Measurements from ENCODE around the gene CYLD.

Gene CYLD

GRCh38 chr16:50789757-50790156 lies 47.9 kb downstream of the CYLD start:
- H3K18ac ChIP-seq (ENCODE audit: low read depth in 1 of 2, low read length in 2 of 2) = no peak overlapping the region
- no peak overlapping the region for H2AFZ ChIP-seq (ENCODE audit: low read depth, low read length)
- H3K14ac ChIP-seq (ENCODE audit: low read length in 2 of 2) = no peak overlapping the region
- H3K4me3 ChIP-seq (ENCODE audit: insufficient read depth in 1 of 2, low read depth in 1 of 2, low read length in 2 of 2) = no peak overlapping the region
- no peak overlapping the region for H2BK5ac ChIP-seq (ENCODE audit: low read depth, low read length, poor library complexity, severe bottlenecking)
- no peak overlapping the region for H3K27ac ChIP-seq (ENCODE audit: low read length, poor library complexity, severe bottlenecking)
- H2BK12ac ChIP-seq (ENCODE audit: low read length in 2 of 2) = no peak overlapping the region
- H3K23ac ChIP-seq (ENCODE audit: low read length in 2 of 2) = no peak overlapping the region
- H3K36me3 ChIP-seq (ENCODE audit: control insufficient read depth in 1 of 2, insufficient read depth in 2 of 2, low read depth in 1 of 2, low read length in 2 of 2) = peaks cover 5 to 96% of the 10 kb centered on the region in 2 experiments
- H2BK120ac ChIP-seq (ENCODE audit: low read depth, low read length) = no peak overlapping the region
- no peak overlapping the region for H2BK15ac ChIP-seq (ENCODE audit: low read depth, poor library complexity, severe bottlenecking)
- no peak for DNase-seq
- H4K91ac ChIP-seq (ENCODE audit: low read length) = no peak overlapping the region
- no peak overlapping the region for H3K4ac ChIP-seq (ENCODE audit: low read depth in 1 of 2, low read length in 2 of 2)
- no peaks in the 10 kb centered on the region for H3K27me3 ChIP-seq (ENCODE audit: control insufficient read depth in 1 of 2, insufficient read depth in 1 of 2, low read length in 2 of 2)
- H3K4me2 ChIP-seq (ENCODE audit: low read length, poor library complexity, severe bottlenecking) = no peak overlapping the region
- no peaks in the 10 kb centered on the region for H3K79me1 ChIP-seq (replicated peaks; ENCODE audit: low read length, poor library complexity, severe bottlenecking)
- no peak overlapping the region for H4K8ac ChIP-seq (ENCODE audit: low read length)
- no peak overlapping the region for H3K9ac ChIP-seq (ENCODE audit: low read length)
- no peak overlapping the region for H2AK5ac ChIP-seq (ENCODE audit: low read length, severe bottlenecking)
- H3K4me1 ChIP-seq (ENCODE audit: control insufficient read depth, insufficient read depth, low read depth, low read length) = no peaks in the 10 kb centered on the region
- H3K9me3 ChIP-seq (ENCODE audit: control insufficient read depth, low read length) = peaks cover 13% of the 10 kb centered on the region

- Histone ChIP-seq H2BK15ac (ENCODE audit: low read depth, poor library complexity, severe bottlenecking) (no peak overlapping the region), H4K91ac (ENCODE audit: low read length) (no peak overlapping the region), H4K8ac (ENCODE audit: low read length) (no peak overlapping the region), H2AK5ac (ENCODE audit: low read length, severe bottlenecking) (no peak overlapping the region), H3K27ac (ENCODE audit: low read length, poor library complexity, severe bottlenecking) (no peak overlapping the region), H3K79me1 (replicated peaks; ENCODE audit: low read length, poor library complexity, severe bottlenecking) (no peaks in the 10 kb centered on the region), H3K18ac (ENCODE audit: low read depth in 1 of 2, low read length in 2 of 2) (no peak overlapping the region), H2BK120ac (ENCODE audit: low read depth, low read length) (no peak overlapping the region), H3K4me1 (ENCODE audit: control insufficient read depth, insufficient read depth, low read depth, low read length) (no peaks in the 10 kb centered on the region), H3K14ac (ENCODE audit: low read length in 2 of 2) (no peak overlapping the region), H2AFZ (ENCODE audit: low read depth, low read length) (no peak overlapping the region), H3K4me2 (ENCODE audit: low read length, poor library complexity, severe bottlenecking) (no peak overlapping the region), H3K9ac (ENCODE audit: low read length) (no peak overlapping the region), H3K23ac (ENCODE audit: low read length in 2 of 2) (no peak overlapping the region), H2BK12ac (ENCODE audit: low read length in 2 of 2) (no peak overlapping the region), H3K27me3 (ENCODE audit: control insufficient read depth in 1 of 2, insufficient read depth in 1 of 2, low read length in 2 of 2) (no peaks in the 10 kb centered on the region), H2BK5ac (ENCODE audit: low read depth, low read length, poor library complexity, severe bottlenecking) (no peak overlapping the region), H3K4me3 (ENCODE audit: insufficient read depth in 1 of 2, low read depth in 1 of 2, low read length in 2 of 2) (no peak overlapping the region), H3K9me3 (ENCODE audit: control insufficient read depth, low read length) (peaks cover 13% of the 10 kb centered on the region), H3K4ac (ENCODE audit: low read depth in 1 of 2, low read length in 2 of 2) (no peak overlapping the region), H3K36me3 (ENCODE audit: control insufficient read depth in 1 of 2, insufficient read depth in 2 of 2, low read depth in 1 of 2, low read length in 2 of 2) (peaks cover 8 to 98% of the 10 kb centered on the region in 2 experiments)
- no peak for DNase-seq
- 93% methylated on average over 2 of the region's 2 CpGs for WGBS
Observed at GRCh38 chr16:50791522-50791921, 49.6 kb downstream of the CYLD start.

- H2BK5ac ChIP-seq (ENCODE audit: low read depth, low read length, poor library complexity, severe bottlenecking) = no peak overlapping the region
- H3K4me3 ChIP-seq (ENCODE audit: insufficient read depth in 1 of 2, low read depth in 1 of 2, low read length in 2 of 2) = no peak overlapping the region
- peaks cover 12 to 75% of the 10 kb centered on the region in 2 experiments for H3K36me3 ChIP-seq (ENCODE audit: control insufficient read depth in 1 of 2, insufficient read depth in 2 of 2, low read depth in 1 of 2, low read length in 2 of 2)
- H3K9ac ChIP-seq (ENCODE audit: low read length) = no peak overlapping the region
- H3K4me1 ChIP-seq (ENCODE audit: control insufficient read depth, insufficient read depth, low read depth, low read length) = peaks cover 2% of the 10 kb centered on the region
- no peak overlapping the region for H3K23ac ChIP-seq (ENCODE audit: low read length in 2 of 2)
- no peak overlapping the region for H4K91ac ChIP-seq (ENCODE audit: low read length)
- 100% methylated on average over 1 of the region's 1 CpG for WGBS
- no peak overlapping the region for H3K14ac ChIP-seq (ENCODE audit: low read length in 2 of 2)
- no peak overlapping the region for H2BK12ac ChIP-seq (ENCODE audit: low read length in 2 of 2)
- H3K4me2 ChIP-seq (ENCODE audit: low read length, poor library complexity, severe bottlenecking) = no peak overlapping the region
- H2AFZ ChIP-seq (ENCODE audit: low read depth, low read length) = no peak overlapping the region
- no peak overlapping the region for H2BK15ac ChIP-seq (ENCODE audit: low read depth, poor library complexity, severe bottlenecking)
- no peak overlapping the region for H2AK5ac ChIP-seq (ENCODE audit: low read length, severe bottlenecking)
- H3K27ac ChIP-seq (ENCODE audit: low read length, poor library complexity, severe bottlenecking) = no peak overlapping the region
- no peak overlapping the region for H4K8ac ChIP-seq (ENCODE audit: low read length)
- peaks cover 2% of the 10 kb centered on the region for H3K79me1 ChIP-seq (replicated peaks; ENCODE audit: low read length, poor library complexity, severe bottlenecking)
- no peak overlapping the region for H3K4ac ChIP-seq (ENCODE audit: low read depth in 1 of 2, low read length in 2 of 2)
- H3K27me3 ChIP-seq (ENCODE audit: control insufficient read depth in 1 of 2, insufficient read depth in 1 of 2, low read length in 2 of 2) = no peaks in the 10 kb centered on the region
- H2BK120ac ChIP-seq (ENCODE audit: low read depth, low read length) = no peak overlapping the region
- no peak for DNase-seq
- H3K18ac ChIP-seq (ENCODE audit: low read depth in 1 of 2, low read length in 2 of 2) = no peak overlapping the region
- H3K9me3 ChIP-seq (ENCODE audit: control insufficient read depth, low read length) = no peaks in the 10 kb centered on the region
Observed at GRCh38 chr16:50796829-50797228, 54.9 kb downstream of the CYLD start.

- H3K4me3 ChIP-seq (ENCODE audit: insufficient read depth in 1 of 2, low read depth in 1 of 2, low read length in 2 of 2) = no peak overlapping the region
- peaks cover 2% of the 10 kb centered on the region for H3K79me1 ChIP-seq (replicated peaks; ENCODE audit: low read length, poor library complexity, severe bottlenecking)
- no peak overlapping the region for H3K14ac ChIP-seq (ENCODE audit: low read length in 2 of 2)
- H3K18ac ChIP-seq (ENCODE audit: low read depth in 1 of 2, low read length in 2 of 2) = no peak overlapping the region
- no peak overlapping the region for H4K91ac ChIP-seq (ENCODE audit: low read length)
- H3K23ac ChIP-seq (ENCODE audit: low read length in 2 of 2) = no peak overlapping the region
- no peak overlapping the region for H3K9ac ChIP-seq (ENCODE audit: low read length)
- no peak overlapping the region for H4K8ac ChIP-seq (ENCODE audit: low read length)
- peaks cover 12 to 69% of the 10 kb centered on the region in 2 experiments for H3K36me3 ChIP-seq (ENCODE audit: control insufficient read depth in 1 of 2, insufficient read depth in 2 of 2, low read depth in 1 of 2, low read length in 2 of 2)
- H2BK120ac ChIP-seq (ENCODE audit: low read depth, low read length) = no peak overlapping the region
- H2BK12ac ChIP-seq (ENCODE audit: low read length in 2 of 2) = no peak overlapping the region
- no peak for DNase-seq
- H2AFZ ChIP-seq (ENCODE audit: low read depth, low read length) = no peak overlapping the region
- peaks cover 2% of the 10 kb centered on the region for H3K4me1 ChIP-seq (ENCODE audit: control insufficient read depth, insufficient read depth, low read depth, low read length)
- H3K27ac ChIP-seq (ENCODE audit: low read length, poor library complexity, severe bottlenecking) = no peak overlapping the region
- no peak overlapping the region for H2BK5ac ChIP-seq (ENCODE audit: low read depth, low read length, poor library complexity, severe bottlenecking)
- no peak overlapping the region for H3K4me2 ChIP-seq (ENCODE audit: low read length, poor library complexity, severe bottlenecking)
- no peak overlapping the region for H2BK15ac ChIP-seq (ENCODE audit: low read depth, poor library complexity, severe bottlenecking)
- no peaks in the 10 kb centered on the region for H3K27me3 ChIP-seq (ENCODE audit: control insufficient read depth in 1 of 2, insufficient read depth in 1 of 2, low read length in 2 of 2)
- no peak overlapping the region for H3K4ac ChIP-seq (ENCODE audit: low read depth in 1 of 2, low read length in 2 of 2)
- no peaks in the 10 kb centered on the region for H3K9me3 ChIP-seq (ENCODE audit: control insufficient read depth, low read length)
- 90% methylated on average over 2 of the region's 2 CpGs for WGBS
- H2AK5ac ChIP-seq (ENCODE audit: low read length, severe bottlenecking) = no peak overlapping the region
Observed at GRCh38 chr16:50797456-50797855, 55.6 kb downstream of the CYLD start.
